ENCODE results near the gene REXO4. TPM values are rescaled to one million over a fixed set of nuclear protein-coding genes. Genes with fewer than 3 reads are reported as not detected.

The REXO4 gene
- polyA plus RNA-seq, 1 donor (not counting 4 experiments of a cell fraction or from before 2014, with no cell fraction given) = 21.5 TPM

DNA sequence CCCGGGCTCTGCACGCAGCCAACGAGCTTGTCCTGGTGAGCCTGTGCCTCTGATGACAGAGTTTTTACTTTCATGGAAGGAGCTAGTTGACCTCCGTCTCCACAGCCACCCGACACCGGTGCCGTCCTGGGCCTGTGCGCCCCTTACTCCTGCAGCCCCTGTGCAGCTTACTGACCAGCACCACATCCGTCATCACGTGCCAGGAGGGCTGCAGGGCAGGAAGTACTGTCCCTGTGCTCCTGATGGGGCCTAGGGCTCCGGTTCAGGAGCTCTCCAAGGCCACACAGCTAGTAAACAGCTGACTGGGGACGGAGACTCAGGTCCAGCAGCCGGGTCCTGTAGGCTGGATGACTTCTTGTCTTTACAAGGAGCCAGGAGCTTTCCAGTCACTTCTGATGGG is 31.5 kb downstream of the REXO4 start:
- H3K9me3 ChIP-seq (ENCODE audit: control insufficient read depth, low read depth, low read length) = no peaks in the 10 kb centered on the region
- H3K4me3 ChIP-seq (ENCODE audit: control insufficient read depth in 2 of 3, extremely low read depth in 1 of 3, insufficient read depth in 2 of 3, low read depth in 1 of 3, low read length in 3 of 3) = no peak overlapping the region
- H3K4me2 ChIP-seq (ENCODE audit: control insufficient read depth, extremely low read depth, insufficient read depth, low read depth, low read length) = no peak overlapping the region
- H3K27me3 ChIP-seq (ENCODE audit: control insufficient read depth, extremely low read depth, insufficient read depth, low read length) = no peaks in the 10 kb centered on the region
- H3K4me1 ChIP-seq (ENCODE audit: control insufficient read depth, extremely low read depth, insufficient read depth, low read length) = peaks cover 9% of the 10 kb centered on the region
- no peaks in the 10 kb centered on the region for H4K20me1 ChIP-seq (ENCODE audit: control insufficient read depth, extremely low read depth, insufficient read depth, low read length)
- H3K79me2 ChIP-seq (ENCODE audit: control insufficient read depth, insufficient read depth, low read length) = no peaks in the 10 kb centered on the region
- H3K36me3 ChIP-seq (ENCODE audit: control insufficient read depth in 2 of 2, extremely low read depth in 1 of 2, insufficient read depth in 2 of 2, low read length in 2 of 2) = no peaks in the 10 kb centered on the region
- H3K9me1 ChIP-seq (ENCODE audit: control insufficient read depth, extremely low read depth, insufficient read depth, low read length) = no peaks in the 10 kb centered on the region
- no peak overlapping the region for H3K9ac ChIP-seq (ENCODE audit: control insufficient read depth, extremely low read depth, insufficient read depth, low read length)
- DNase-seq (ENCODE audit: low read depth, low spot score) = no peak
- no peak overlapping the region for H2AFZ ChIP-seq (ENCODE audit: control insufficient read depth, low read length)
- dilution Hi-C loops (cut with MboI; ENCODE audit: extremely low pct_ligation_motif_present, low sequenced_read_pairs) = no loop called here
- FAIRE-seq = no peak
- H3K27ac ChIP-seq (ENCODE audit: control insufficient read depth, insufficient read depth, low read length) = no peak overlapping the region
- TF ChIP-seq EZH2 (IDR thresholded peaks at IDR 0.05; ENCODE audit: low read length) = no peak
- TF ChIP-seq, protein P1, sequence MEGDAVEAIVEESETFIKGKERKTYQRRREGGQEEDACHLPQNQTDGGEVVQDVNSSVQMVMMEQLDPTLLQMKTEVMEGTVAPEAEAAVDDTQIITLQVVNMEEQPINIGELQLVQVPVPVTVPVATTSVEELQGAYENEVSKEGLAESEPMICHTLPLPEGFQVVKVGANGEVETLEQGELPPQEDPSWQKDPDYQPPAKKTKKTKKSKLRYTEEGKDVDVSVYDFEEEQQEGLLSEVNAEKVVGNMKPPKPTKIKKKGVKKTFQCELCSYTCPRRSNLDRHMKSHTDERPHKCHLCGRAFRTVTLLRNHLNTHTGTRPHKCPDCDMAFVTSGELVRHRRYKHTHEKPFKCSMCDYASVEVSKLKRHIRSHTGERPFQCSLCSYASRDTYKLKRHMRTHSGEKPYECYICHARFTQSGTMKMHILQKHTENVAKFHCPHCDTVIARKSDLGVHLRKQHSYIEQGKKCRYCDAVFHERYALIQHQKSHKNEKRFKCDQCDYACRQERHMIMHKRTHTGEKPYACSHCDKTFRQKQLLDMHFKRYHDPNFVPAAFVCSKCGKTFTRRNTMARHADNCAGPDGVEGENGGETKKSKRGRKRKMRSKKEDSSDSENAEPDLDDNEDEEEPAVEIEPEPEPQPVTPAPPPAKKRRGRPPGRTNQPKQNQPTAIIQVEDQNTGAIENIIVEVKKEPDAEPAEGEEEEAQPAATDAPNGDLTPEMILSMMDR (optimal IDR thresholded peaks at IDR 0.05 in 1 of 3, IDR thresholded peaks at IDR 0.05 in 1 of 3, conservative IDR thresholded peaks at IDR 0.05 in 1 of 3; ENCODE audit: extremely low read depth in 1 of 3, insufficient read depth in 2 of 3, low read length in 3 of 3) = no peak

DNA sequence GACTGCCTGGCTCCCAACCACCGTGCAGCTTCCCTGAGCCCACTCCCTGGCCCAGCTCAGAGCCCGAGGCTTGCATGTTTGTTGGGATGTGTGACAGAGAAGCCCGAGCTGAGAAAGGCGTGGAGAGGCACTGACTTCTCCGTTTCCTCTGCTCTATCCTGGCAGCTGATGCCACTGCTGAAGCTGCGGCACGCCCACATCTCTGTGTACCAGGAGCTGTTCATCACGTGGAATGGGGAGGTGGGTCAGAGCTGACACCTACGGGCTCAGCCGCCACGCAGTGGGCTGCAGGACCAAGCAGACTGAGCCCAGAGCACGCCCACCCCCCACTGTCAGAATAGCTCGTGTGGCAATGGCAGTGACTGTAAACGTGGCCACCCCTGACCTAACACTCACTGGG is 32.4 kb downstream of the REXO4 start:
- Histone ChIP-seq H3K4me3 (ENCODE audit: control insufficient read depth in 2 of 3, extremely low read depth in 1 of 3, insufficient read depth in 2 of 3, low read depth in 1 of 3, low read length in 3 of 3) (no peak overlapping the region), H3K9me3 (ENCODE audit: control insufficient read depth, low read depth, low read length) (no peaks in the 10 kb centered on the region), H3K4me1 (ENCODE audit: control insufficient read depth, extremely low read depth, insufficient read depth, low read length) (peaks cover 9% of the 10 kb centered on the region), H3K4me2 (ENCODE audit: control insufficient read depth, extremely low read depth, insufficient read depth, low read depth, low read length) (no peak overlapping the region), H3K9me1 (ENCODE audit: control insufficient read depth, extremely low read depth, insufficient read depth, low read length) (no peaks in the 10 kb centered on the region), H3K36me3 (ENCODE audit: control insufficient read depth in 2 of 2, extremely low read depth in 1 of 2, insufficient read depth in 2 of 2, low read length in 2 of 2) (no peaks in the 10 kb centered on the region), H4K20me1 (ENCODE audit: control insufficient read depth, extremely low read depth, insufficient read depth, low read length) (no peaks in the 10 kb centered on the region), H3K79me2 (ENCODE audit: control insufficient read depth, insufficient read depth, low read length) (no peaks in the 10 kb centered on the region), H2AFZ (ENCODE audit: control insufficient read depth, low read length) (no peak overlapping the region), H3K9ac (ENCODE audit: control insufficient read depth, extremely low read depth, insufficient read depth, low read length) (no peak overlapping the region), H3K27me3 (ENCODE audit: control insufficient read depth, extremely low read depth, insufficient read depth, low read length) (no peaks in the 10 kb centered on the region), H3K27ac (ENCODE audit: control insufficient read depth, insufficient read depth, low read length) (no peak overlapping the region)
- TF ChIP-seq EZH2 (IDR thresholded peaks at IDR 0.05; ENCODE audit: low read length) = no peak
- TF ChIP-seq, protein P1 (optimal IDR thresholded peaks at IDR 0.05 in 1 of 3, IDR thresholded peaks at IDR 0.05 in 1 of 3, conservative IDR thresholded peaks at IDR 0.05 in 1 of 3; ENCODE audit: extremely low read depth in 1 of 3, insufficient read depth in 2 of 3, low read length in 3 of 3) = no peak
- dilution Hi-C loops (cut with MboI; ENCODE audit: extremely low pct_ligation_motif_present, low sequenced_read_pairs) = no loop called here
- FAIRE-seq (no peak), DNase-seq (ENCODE audit: low read depth, low spot score) (no peak)
